Cerebellar nuclear complex (tissue), 1 donor: ENCODE results near the gene PARD3.

Experiments used
- DNase-seq, 2 experiments: peaks; one replicate each; lab custom pipeline; 2025; lab: John Stamatoyannopoulos, UW

The PARD3 gene

GRCh38 chr10:34618611-34619010, 196.5 kb downstream of the PARD3 start:
- no peak for DNase-seq

- no peak for DNase-seq
These were observed 199.3 kb downstream of the PARD3 start for GRCh38 chr10:34615770-34616169.

- DNase-seq: no peak
These were observed 201.6 kb downstream of the PARD3 start for GRCh38 chr10:34613491-34613890.

GRCh38 chr10:34612938-34613337, 202.2 kb downstream of the PARD3 start:
- DNase-seq: no peak

GRCh38 chr10:34612446-34612845, 202.7 kb downstream of the PARD3 start:
- no peak for DNase-seq

- no peak for DNase-seq
These were observed 205.7 kb downstream of the PARD3 start for GRCh38 chr10:34609287-34609940.

GRCh38 chr10:34607894-34608293, 207.2 kb downstream of the PARD3 start:
- no peak for DNase-seq

- no peak for DNase-seq
These were observed 208.2 kb downstream of the PARD3 start for GRCh38 chr10:34606890-34607289.

GRCh38 chr10:34602478-34602877, 212.6 kb downstream of the PARD3 start:
- no peak for DNase-seq

GRCh38 chr10:34601691-34602090, 213.4 kb downstream of the PARD3 start:
- no peak for DNase-seq

- DNase-seq: no peak
These were observed 215.9 kb downstream of the PARD3 start for GRCh38 chr10:34599026-34599795.

- DNase-seq: no peak
These were observed 218.7 kb downstream of the PARD3 start for GRCh38 chr10:34596351-34596750.

GRCh38 chr10:34593930-34594329, 221.2 kb downstream of the PARD3 start:
- DNase-seq: no peak

- no peak for DNase-seq
These were observed 221.7 kb downstream of the PARD3 start for GRCh38 chr10:34593374-34593890.

- DNase-seq: no peak
These were observed 224.3 kb downstream of the PARD3 start for GRCh38 chr10:34590793-34591192.

- DNase-seq: no peak
These were observed 225.8 kb downstream of the PARD3 start for GRCh38 chr10:34589275-34589674.

GRCh38 chr10:34587680-34588019, 227.4 kb downstream of the PARD3 start:
- DNase-seq: no peak

GRCh38 chr10:34587002-34587679, 228.0 kb downstream of the PARD3 start:
- DNase-seq: no peak

- DNase-seq: no peak
These were observed 229.5 kb downstream of the PARD3 start for GRCh38 chr10:34585422-34586112.

GRCh38 chr10:34584164-34584563, 230.9 kb downstream of the PARD3 start:
- DNase-seq: no peak

GRCh38 chr10:34581801-34582532, 233.1 kb downstream of the PARD3 start:
- no peak for DNase-seq

- DNase-seq: no peak
These were observed 234.5 kb downstream of the PARD3 start for GRCh38 chr10:34580643-34581042.
